GM13976 (cell line): ENCODE measurements around the gene ISL1.

Source experiments
- DNase-seq: peaks from one replicate; pipeline ENCODE4 v3.0.0; 2012; ENCODE audit warnings: low spot score
- in situ Hi-C: fragments of 300-500 bp; cut with MboI; formaldehyde crosslinking; loops from one replicate; pipeline ENCODE4 v1.12.0; 2022; ENCODE audit warnings: low sequenced_read_pairs, mixed read lengths, inconsistent platforms; ENCODE audit not compliant: unreplicated experiment
- TF ChIP-seq, protein P1 (sequence below): IDR thresholded peaks from 2 replicates; pipeline ENCODE4 v1.5.1; 2012; ENCODE audit warnings: borderline replicate concordance, mild to moderate bottlenecking; ENCODE audit not compliant: insufficient read depth; ENCODE audit errors: extremely low read depth, missing control alignments, control extremely low read depth

ISL1 gene

GRCh38 chr5:51379331-51379700, 3.9 kb upstream of the ISL1 start:
- no peak for DNase-seq
- in situ Hi-C loops: loop anchor here (25.0 kb wide), 1 partner anchor 417 kb away; no protein-coding TSS in a partner anchor
- TF ChIP-seq, protein P1, sequence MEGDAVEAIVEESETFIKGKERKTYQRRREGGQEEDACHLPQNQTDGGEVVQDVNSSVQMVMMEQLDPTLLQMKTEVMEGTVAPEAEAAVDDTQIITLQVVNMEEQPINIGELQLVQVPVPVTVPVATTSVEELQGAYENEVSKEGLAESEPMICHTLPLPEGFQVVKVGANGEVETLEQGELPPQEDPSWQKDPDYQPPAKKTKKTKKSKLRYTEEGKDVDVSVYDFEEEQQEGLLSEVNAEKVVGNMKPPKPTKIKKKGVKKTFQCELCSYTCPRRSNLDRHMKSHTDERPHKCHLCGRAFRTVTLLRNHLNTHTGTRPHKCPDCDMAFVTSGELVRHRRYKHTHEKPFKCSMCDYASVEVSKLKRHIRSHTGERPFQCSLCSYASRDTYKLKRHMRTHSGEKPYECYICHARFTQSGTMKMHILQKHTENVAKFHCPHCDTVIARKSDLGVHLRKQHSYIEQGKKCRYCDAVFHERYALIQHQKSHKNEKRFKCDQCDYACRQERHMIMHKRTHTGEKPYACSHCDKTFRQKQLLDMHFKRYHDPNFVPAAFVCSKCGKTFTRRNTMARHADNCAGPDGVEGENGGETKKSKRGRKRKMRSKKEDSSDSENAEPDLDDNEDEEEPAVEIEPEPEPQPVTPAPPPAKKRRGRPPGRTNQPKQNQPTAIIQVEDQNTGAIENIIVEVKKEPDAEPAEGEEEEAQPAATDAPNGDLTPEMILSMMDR: no peak

DNA sequence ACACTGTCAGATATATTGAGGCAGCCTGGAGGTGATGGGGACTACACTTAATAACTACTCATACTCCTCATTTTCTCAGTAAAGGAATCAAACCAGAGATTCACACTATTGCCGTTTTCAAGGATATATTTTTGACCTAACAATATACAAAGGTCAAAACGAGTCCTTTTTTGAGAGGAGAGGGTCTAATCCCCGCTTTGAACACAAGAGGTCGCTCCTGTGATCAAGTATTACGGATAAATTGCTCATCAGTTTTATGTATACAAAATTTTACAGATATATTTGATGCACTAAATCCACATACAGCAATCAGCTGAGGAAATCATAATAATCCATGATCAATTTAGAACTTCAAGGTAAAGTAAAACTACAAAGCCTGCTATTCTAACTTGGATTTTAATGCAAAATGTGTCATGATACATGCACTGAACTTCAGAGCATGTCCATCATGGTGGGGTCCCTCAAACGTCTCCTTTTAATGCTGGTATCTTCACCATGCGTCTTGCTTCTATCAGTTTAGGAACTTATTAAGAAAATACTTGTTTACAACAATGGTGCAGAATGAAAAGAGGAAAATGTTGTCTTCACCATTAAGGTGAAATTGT, 2.5 kb upstream of the ISL1 start:
- in situ Hi-C loops: loop anchor here (25.0 kb wide), 1 partner anchor 418 kb away; no protein-coding TSS in a partner anchor
- no peak for DNase-seq
- TF ChIP-seq, protein P1: no peak

DNA sequence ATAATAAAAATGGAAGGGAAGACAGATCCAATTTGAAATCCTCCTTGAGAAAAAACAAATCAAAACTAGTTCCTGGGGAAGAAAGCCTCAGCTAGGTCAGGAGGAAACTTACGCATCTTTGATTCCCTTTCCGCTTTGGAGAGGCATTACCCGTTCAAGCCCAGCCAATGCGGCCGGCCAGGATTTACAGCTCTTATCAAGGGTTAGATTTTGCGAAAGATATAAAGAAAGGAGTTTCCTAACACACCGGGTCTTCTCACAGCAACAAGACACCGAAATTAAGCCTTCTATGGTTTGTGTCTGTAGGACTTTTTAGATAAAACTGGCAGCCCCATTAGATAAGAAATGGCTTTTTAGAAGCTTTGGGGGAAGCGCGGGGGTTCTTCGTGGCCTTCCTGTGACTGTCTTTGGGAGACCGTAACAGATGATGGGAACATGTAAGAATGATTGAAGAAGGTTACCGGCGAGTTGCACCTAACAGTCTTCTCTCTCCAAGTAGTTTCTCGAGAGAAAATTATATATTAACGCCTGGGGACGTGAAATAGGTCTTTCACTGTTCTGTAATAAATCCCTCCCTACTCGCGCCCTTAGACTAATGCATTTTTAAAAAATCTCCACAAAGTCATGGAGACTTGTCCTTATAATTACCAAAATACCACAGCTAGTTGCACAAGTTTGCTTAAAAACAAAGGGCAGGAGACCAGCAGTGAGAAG, 1.3 kb upstream of the ISL1 start:
- TF ChIP-seq, protein P1: no peak
- DNase-seq: no peak
- in situ Hi-C loops: loop anchor here (25.0 kb wide), 1 partner anchor 420 kb away; no protein-coding TSS in a partner anchor

DNA sequence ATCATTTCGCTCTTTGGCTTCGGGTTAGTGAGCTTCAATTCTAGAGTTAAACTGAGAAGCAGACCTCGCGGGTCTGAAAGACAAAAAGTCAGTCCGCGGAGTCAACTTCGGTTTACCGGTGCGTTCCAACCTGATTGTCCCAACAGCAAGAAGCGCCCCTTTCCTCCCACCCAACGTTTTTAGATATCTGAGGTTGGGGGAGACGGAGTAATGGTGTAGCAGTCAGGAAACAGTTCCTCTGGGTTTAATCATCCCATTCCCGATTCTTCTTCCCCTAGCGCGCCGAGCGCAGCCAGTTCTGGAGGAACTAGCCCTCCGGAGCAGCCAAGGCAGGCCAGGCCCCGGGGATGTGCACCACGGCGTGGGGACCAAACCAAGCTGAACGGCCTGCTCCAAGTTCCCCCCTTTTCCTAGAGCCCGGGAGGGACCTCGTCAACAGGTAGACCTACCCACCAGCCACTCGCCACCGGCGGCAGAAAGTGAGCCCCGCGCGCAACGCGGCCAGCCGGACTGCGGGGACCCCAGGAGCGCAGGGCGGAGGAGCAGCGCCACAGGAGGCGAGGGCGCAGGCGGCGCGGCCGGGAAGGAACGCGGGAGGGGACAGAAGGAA, 622 bp upstream of the ISL1 start:
- DNase-seq: no peak
- TF ChIP-seq, protein P1: no peak
- in situ Hi-C loops: loop anchor here (25.0 kb wide), 1 partner anchor 420 kb away; no protein-coding TSS in a partner anchor

DNA sequence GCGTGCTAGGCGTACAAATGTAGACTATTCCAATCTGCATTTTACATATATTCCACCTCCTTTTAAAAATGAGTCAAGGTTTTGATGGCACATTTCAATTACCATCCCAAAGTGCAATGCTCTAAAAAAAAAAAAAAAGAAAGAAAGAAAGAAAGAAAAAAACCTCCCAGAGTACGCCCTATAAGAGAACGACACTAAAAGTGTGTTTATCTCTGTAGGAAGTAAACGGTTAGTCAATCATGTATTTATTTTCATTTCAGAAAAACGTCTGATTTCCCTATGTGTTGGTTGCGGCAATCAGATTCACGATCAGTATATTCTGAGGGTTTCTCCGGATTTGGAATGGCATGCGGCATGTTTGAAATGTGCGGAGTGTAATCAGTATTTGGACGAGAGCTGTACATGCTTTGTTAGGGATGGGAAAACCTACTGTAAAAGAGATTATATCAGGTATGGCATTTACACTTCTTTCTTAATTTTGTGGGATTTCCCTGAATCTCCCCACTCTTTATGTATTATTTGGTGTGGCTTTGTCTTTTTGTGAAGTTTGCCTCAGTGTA, 1.1 kb downstream of the ISL1 start:
- in situ Hi-C loops: loop anchor here (25.0 kb wide), 1 partner anchor 422 kb away; no protein-coding TSS in a partner anchor
- TF ChIP-seq, protein P1: no peak
- DNase-seq: no peak

GRCh38 chr5:51385216-51385615, 2.0 kb downstream of the ISL1 start:
- in situ Hi-C loops: loop anchor here (25.0 kb wide), 1 partner anchor 423 kb away; no protein-coding TSS in a partner anchor
- TF ChIP-seq, protein P1: no peak
- DNase-seq: no peak
